Glutamatergic neuron (in vitro differentiated cells): ENCODE results near the gene MEGF11. TPM values are rescaled to one million over a fixed set of nuclear protein-coding genes. Genes with fewer than 3 reads are reported as not detected.

ENCODE experiments used
- DNase-seq: peaks from one replicate; pipeline ENCODE4 v3.0.0; 2022
- H3K27ac Mint-ChIP-seq: one replicate; pipeline ENCODE4 v1.8.0; 2020; ENCODE audit warnings: mild to moderate bottlenecking, mixed read lengths, inconsistent platforms; ENCODE audit not compliant: unreplicated experiment
- H3K27me3 Mint-ChIP-seq: one replicate; pipeline ENCODE4 v1.8.0; 2020; ENCODE audit warnings: mild to moderate bottlenecking, moderate library complexity, mixed read lengths, inconsistent platforms; ENCODE audit not compliant: unreplicated experiment
- H3K36me3 Mint-ChIP-seq: one replicate; pipeline ENCODE4 v1.8.0; 2020; ENCODE audit warnings: mild to moderate bottlenecking, mixed read lengths, inconsistent platforms; ENCODE audit not compliant: unreplicated experiment
- H3K4me1 Mint-ChIP-seq: one replicate; pipeline ENCODE4 v1.8.0; 2020; ENCODE audit warnings: mild to moderate bottlenecking, low read depth, mixed read lengths, inconsistent platforms; ENCODE audit not compliant: unreplicated experiment
- H3K4me3 Mint-ChIP-seq: one replicate; pipeline ENCODE4 v1.8.0; 2020; ENCODE audit warnings: mild to moderate bottlenecking, mixed read lengths, inconsistent platforms; ENCODE audit not compliant: unreplicated experiment
- H3K9me3 Mint-ChIP-seq: one replicate; pipeline ENCODE4 v1.8.0; 2020; ENCODE audit warnings: mild to moderate bottlenecking, moderate library complexity, mixed read lengths, inconsistent platforms; ENCODE audit not compliant: unreplicated experiment
- CTCF ChIP-seq: fragments of 200-600 bp; sonication (generic); IDR thresholded peaks from one replicate; pipeline ENCODE4 v1.5.0; 2021; ENCODE audit not compliant: partially characterized antibody, unreplicated experiment
- total RNA-seq: library from RNA; stranded (reverse); fragmentation: NEBNext Ultra II Directional; extraction: Animal tissue kit (Norgen Biotek cat#: 25700); gene quantifications from one replicate; pipeline ENCODE4 v1.2.1, GENCODE V29; 2021; ENCODE audit not compliant: unreplicated experiment

MEGF11 gene
- total RNA-seq, 1 donor from 2014 or later: 2.6 TPM

- H3K4me1 Mint-ChIP-seq: peaks cover 13% of the 10 kb centered on the region
- no peak overlapping the region for H3K4me3 Mint-ChIP-seq
- peaks cover 4% of the 10 kb centered on the region for H3K27me3 Mint-ChIP-seq
- H3K27ac Mint-ChIP-seq: no peak overlapping the region
- no peak for TF ChIP-seq CTCF
- H3K9me3 Mint-ChIP-seq: peaks cover 8% of the 10 kb centered on the region
- H3K36me3 Mint-ChIP-seq: no peaks in the 10 kb centered on the region
- no peak for DNase-seq
Measured at GRCh38 chr15:66117841-66118240, 135.7 kb downstream of the MEGF11 start.

- H3K27me3 Mint-ChIP-seq: peaks cover 4% of the 10 kb centered on the region
- no peaks in the 10 kb centered on the region for H3K36me3 Mint-ChIP-seq
- no peak overlapping the region for H3K27ac Mint-ChIP-seq
- H3K9me3 Mint-ChIP-seq: peaks cover 8% of the 10 kb centered on the region
- DNase-seq: no peak
- peaks cover 13% of the 10 kb centered on the region for H3K4me1 Mint-ChIP-seq
- no peak overlapping the region for H3K4me3 Mint-ChIP-seq
- TF ChIP-seq CTCF: no peak
Measured at GRCh38 chr15:66115568-66116206, 137.9 kb downstream of the MEGF11 start.

GRCh38 chr15:66114863-66115425 lies 138.6 kb downstream of the MEGF11 start:
- Mint-ChIP-seq H3K9me3 (peaks cover 8% of the 10 kb centered on the region), H3K36me3 (no peaks in the 10 kb centered on the region), H3K4me1 (peaks cover 13% of the 10 kb centered on the region), H3K27ac (no peak overlapping the region), H3K4me3 (no peak overlapping the region), H3K27me3 (peaks cover 4% of the 10 kb centered on the region)
- no peak for DNase-seq
- TF ChIP-seq CTCF: no peak

- Mint-ChIP-seq H3K27me3 (peaks cover 7% of the 10 kb centered on the region), H3K4me1 (peaks cover 9% of the 10 kb centered on the region), H3K4me3 (no peak overlapping the region), H3K27ac (no peak overlapping the region), H3K36me3 (peaks cover 14% of the 10 kb centered on the region), H3K9me3 (peaks cover 6% of the 10 kb centered on the region)
- DNase-seq: no peak
- no peak for TF ChIP-seq CTCF
Measured at GRCh38 chr15:66112388-66112787, 141.2 kb downstream of the MEGF11 start.

GRCh38 chr15:66111363-66111762 lies 142.2 kb downstream of the MEGF11 start:
- Mint-ChIP-seq H3K4me1 (peaks cover 9% of the 10 kb centered on the region), H3K27me3 (peaks cover 7% of the 10 kb centered on the region)

More at GRCh38 chr15:66111363-66111762, 142.2 kb downstream of the MEGF11 start:
- TF ChIP-seq CTCF: no peak
- H3K4me3 Mint-ChIP-seq: no peak overlapping the region
- peaks cover 6% of the 10 kb centered on the region for H3K9me3 Mint-ChIP-seq
- no peak overlapping the region for H3K27ac Mint-ChIP-seq
- H3K36me3 Mint-ChIP-seq: peaks cover 14% of the 10 kb centered on the region
- DNase-seq: no peak
